SK-N-SH treated with all-trans-retinoic acid at 6 μM for 48 hours (cell line): ENCODE measurements around the gene EIF2A.
"Not testable (repeated sequence)": the region's sequence is repeated elsewhere in the genome, so short reads cannot be mapped to it uniquely, and the experiment has no call there.

Experiments
- ATAC-seq: fragments of 200-7000 bp; cut with Tn5 transposase; 3 replicates; pipeline ENCODE4 v1.9.1; 2020; ENCODE audit warnings: mild to moderate bottlenecking, moderate library complexity
- ARNTL ChIP-seq: fragments of 450-650 bp; formaldehyde crosslinking; IDR thresholded peaks from 2 replicates; pipeline ENCODE4 v1.5.0; 2020; ENCODE audit warnings: low read depth, mild to moderate bottlenecking, moderate library complexity, borderline replicate concordance
- BACH2 ChIP-seq: fragments of 250-450 bp; sonication (Bioruptor Pico); IDR thresholded peaks from 2 replicates; pipeline ENCODE4 v1.9.0; 2021; ENCODE audit warnings: mild to moderate bottlenecking, borderline replicate concordance
- CSDC2 ChIP-seq: fragments of 250-450 bp; sonication (Bioruptor Pico); IDR thresholded peaks from 2 replicates; pipeline ENCODE4 v1.5.0; 2020; ENCODE audit warnings: mild to moderate bottlenecking, moderate library complexity
- ESRRG ChIP-seq: fragments of 250-450 bp; sonication (Bioruptor Pico); IDR thresholded peaks from 2 replicates; pipeline ENCODE4 v1.6.1; 2021; ENCODE audit warnings: mild to moderate bottlenecking
- GLIS3 ChIP-seq: fragments of 250-450 bp; sonication (Bioruptor Pico); IDR thresholded peaks from 2 replicates; pipeline ENCODE4 v1.5.0; 2020; ENCODE audit warnings: mild to moderate bottlenecking, moderate library complexity
- OSR1 ChIP-seq: fragments of 250-450 bp; sonication (Bioruptor Pico); IDR thresholded peaks from 2 replicates; pipeline ENCODE4 v1.8.0; 2022; ENCODE audit warnings: moderate library complexity, mild to moderate bottlenecking, inconsistent platforms
- POU6F1 ChIP-seq: fragments of 250-450 bp; sonication (Bioruptor Pico); IDR thresholded peaks from 2 replicates; pipeline ENCODE4 v1.8.0; 2021; ENCODE audit warnings: low read depth, mild to moderate bottlenecking, moderate library complexity, borderline replicate concordance
- PPARA ChIP-seq: fragments of 250-450 bp; sonication (Bioruptor Pico); IDR thresholded peaks from 2 replicates; pipeline ENCODE4 v1.5.0; 2020; ENCODE audit warnings: mild to moderate bottlenecking, borderline replicate concordance
- RARB ChIP-seq: fragments of 250-450 bp; sonication (Bioruptor Pico); IDR thresholded peaks from 2 replicates; pipeline ENCODE4 v1.8.0; 2021; ENCODE audit warnings: mild to moderate bottlenecking, moderate library complexity
- SNAI2 ChIP-seq: fragments of 250-450 bp; sonication (Bioruptor Pico); IDR thresholded peaks from 2 replicates; pipeline ENCODE4 v1.5.0; 2020; ENCODE audit warnings: mild to moderate bottlenecking, moderate library complexity
- TCF4 ChIP-seq: fragments of 250-450 bp; sonication (Bioruptor Pico); IDR thresholded peaks from 2 replicates; pipeline ENCODE4 v1.8.0; 2021; ENCODE audit warnings: mild to moderate bottlenecking, moderate library complexity, borderline replicate concordance
- TOX ChIP-seq: fragments of 250-450 bp; sonication (Bioruptor Pico); IDR thresholded peaks from 2 replicates; pipeline ENCODE4 v1.8.0; 2021; ENCODE audit warnings: mild to moderate bottlenecking, moderate library complexity, borderline replicate concordance
- TSHZ2 ChIP-seq: fragments of 250-450 bp; sonication (Bioruptor Pico); IDR thresholded peaks from 2 replicates; pipeline ENCODE4 v1.5.0; 2020; ENCODE audit warnings: mild to moderate bottlenecking, moderate library complexity
- ZC3H10 ChIP-seq: fragments of 250-450 bp; sonication (Bioruptor Pico); IDR thresholded peaks from 2 replicates; pipeline ENCODE4 v1.5.1; 2021; ENCODE audit warnings: mild to moderate bottlenecking, moderate library complexity
- ZFP3 ChIP-seq: fragments of 250-450 bp; sonication (Bioruptor Pico); IDR thresholded peaks from 2 replicates; pipeline ENCODE4 v1.5.0; 2020; ENCODE audit warnings: mild to moderate bottlenecking, moderate library complexity
- ZFP30 ChIP-seq: fragments of 450-650 bp; formaldehyde crosslinking; IDR thresholded peaks from 2 replicates; pipeline ENCODE4 v1.5.0; 2022; ENCODE audit warnings: mild to moderate bottlenecking, moderate library complexity
- ZNF565 ChIP-seq: fragments of 450-650 bp; formaldehyde crosslinking; conservative IDR thresholded peaks from 2 replicates; pipeline ENCODE4 v1.5.0; 2020; ENCODE audit warnings: low read depth, mild to moderate bottlenecking, moderate library complexity
- ZNF70 ChIP-seq: fragments of 450-650 bp; formaldehyde crosslinking; IDR thresholded peaks from 2 replicates; pipeline ENCODE4 v1.5.0; 2020; ENCODE audit warnings: mild to moderate bottlenecking, moderate library complexity
- TF ChIP-seq, protein P1 (sequence below): fragments of 250-450 bp; sonication (Bioruptor Pico); IDR thresholded peaks from 2 replicates; pipeline ENCODE4 v1.5.1; 2020; ENCODE audit warnings: low read depth, mild to moderate bottlenecking, moderate library complexity
- TF ChIP-seq, protein P2 (sequence below): fragments of 250-450 bp; sonication (Bioruptor Pico); IDR thresholded peaks from 2 replicates; pipeline ENCODE4 v1.8.0; 2020; ENCODE audit warnings: mild to moderate bottlenecking, moderate library complexity, borderline replicate concordance

EIF2A gene

DNA sequence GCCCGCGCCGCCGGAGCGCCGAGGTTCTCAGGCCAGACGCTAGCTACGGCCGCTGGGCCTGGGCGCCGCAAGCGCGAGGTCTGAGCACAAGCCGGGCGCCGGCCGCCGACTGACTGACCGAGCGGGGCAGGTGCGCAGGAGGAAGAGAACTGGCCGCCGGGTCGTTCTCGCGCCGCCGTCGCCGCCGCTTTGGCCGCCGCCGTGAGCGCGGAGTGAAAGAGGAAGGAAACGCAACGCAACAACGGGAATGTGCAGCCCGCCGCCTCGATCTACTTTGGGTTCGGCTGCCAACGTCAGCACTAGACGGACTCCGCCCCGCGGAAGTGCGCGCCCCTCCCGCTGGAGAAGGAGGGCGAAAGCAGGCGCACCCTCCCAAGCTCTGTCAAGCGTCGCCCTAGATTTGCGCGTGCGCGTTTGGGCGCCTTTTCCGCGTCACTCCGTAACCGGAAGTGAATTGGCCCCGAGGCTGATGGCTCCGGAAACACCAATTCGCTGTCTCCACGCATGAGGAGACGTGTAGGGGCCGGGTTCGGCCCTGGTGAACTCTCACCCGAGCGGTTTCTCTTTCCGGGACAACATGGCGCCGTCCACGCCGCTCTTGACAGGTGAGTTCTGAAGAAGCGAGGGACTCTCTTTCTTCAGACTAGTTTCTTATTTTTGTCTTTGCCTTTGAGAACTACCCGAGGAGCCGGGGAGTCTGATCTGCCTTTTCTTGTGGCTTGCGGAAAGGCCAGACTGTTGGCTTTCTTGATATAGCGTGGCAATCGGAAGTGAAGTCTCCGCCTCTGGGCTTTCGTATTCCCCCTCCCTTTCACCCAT lies at the start of gene EIF2A, which contains the start of gene SERP1:
Gene EIF2A, plus strand, starts transcription at position 562 of the 819 bp plus-strand sequence. Its CDS starts 16 bp downstream, at position 578.
Gene SERP1, minus strand, starts transcription at position 271 of the 819 bp plus-strand sequence. CDS start 361 bp downstream, outside the sequence.
- peak; percentile 96 for ATAC-seq
- no peak for TF ChIP-seq RARB (CRISPR knock-in tag)
- TF ChIP-seq BACH2, result no peak
- TF ChIP-seq ZNF565 (CRISPR knock-in tag), result no peak
- TF ChIP-seq, all 23 proteins: peak for 0

GRCh38 chr3:150497956-150498355 lies 48.6 kb upstream of the EIF2A start:
- peak; percentile 72 for ATAC-seq
- no peak for TF ChIP-seq RARB (CRISPR knock-in tag)
- TF ChIP-seq ZC3H10 (CRISPR knock-in tag), result no peak
- no peak for TF ChIP-seq ZFP30
- no peak for TF ChIP-seq POU6F1 (CRISPR knock-in tag)
- no peak for TF ChIP-seq OSR1
- no peak for TF ChIP-seq CSDC2 (CRISPR knock-in tag)
- TF ChIP-seq ESRRG (CRISPR knock-in tag), result no peak
- no peak for TF ChIP-seq GLIS3
- TF ChIP-seq ZFP3 (CRISPR knock-in tag), result no peak
- TF ChIP-seq TSHZ2 (CRISPR knock-in tag), result no peak
- TF ChIP-seq PPARA (CRISPR knock-in tag), result no peak
- no peak for TF ChIP-seq ARNTL (CRISPR knock-in tag)

- ATAC-seq, result not testable (repeated sequence)
Measured at GRCh38 chr3:150500960-150501359, 45.6 kb upstream of the EIF2A start.

DNA sequence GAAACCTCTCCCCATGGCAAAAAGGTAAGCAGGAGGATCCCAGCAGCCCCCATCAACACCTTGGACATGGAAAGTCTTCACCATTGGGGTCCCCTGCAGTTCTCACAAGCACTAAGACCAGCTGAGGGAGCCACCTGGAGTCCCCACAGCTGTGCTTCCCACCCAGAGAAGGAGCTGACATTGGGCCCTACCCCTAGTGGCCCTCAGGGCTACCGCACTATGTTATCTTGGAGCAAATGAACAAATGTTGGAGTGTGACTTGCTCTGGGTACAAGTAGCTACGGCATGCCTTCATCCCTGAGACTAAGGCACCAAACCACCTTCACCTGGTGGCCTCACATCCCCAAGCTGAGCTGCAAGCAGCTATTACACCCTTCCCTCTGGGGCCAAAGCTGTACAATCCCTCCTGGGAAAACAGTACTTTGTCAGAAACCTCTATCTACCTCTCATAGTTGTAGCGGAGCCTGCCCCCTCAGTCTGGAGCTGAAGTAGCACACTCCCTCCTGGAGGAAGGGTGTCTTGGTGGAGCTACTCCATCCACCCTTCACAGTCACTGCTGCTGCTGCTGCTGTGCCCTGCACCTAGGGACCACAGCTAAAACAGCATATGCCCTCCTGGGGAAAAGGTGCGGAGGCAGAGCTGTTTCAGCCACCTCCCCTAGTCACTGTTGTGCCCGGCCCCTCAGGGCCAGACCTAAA lies 43.0 kb upstream of the EIF2A start:
- TF ChIP-seq ZNF70 (CRISPR knock-in tag) (no peak), ZFP30 (no peak)

DNA sequence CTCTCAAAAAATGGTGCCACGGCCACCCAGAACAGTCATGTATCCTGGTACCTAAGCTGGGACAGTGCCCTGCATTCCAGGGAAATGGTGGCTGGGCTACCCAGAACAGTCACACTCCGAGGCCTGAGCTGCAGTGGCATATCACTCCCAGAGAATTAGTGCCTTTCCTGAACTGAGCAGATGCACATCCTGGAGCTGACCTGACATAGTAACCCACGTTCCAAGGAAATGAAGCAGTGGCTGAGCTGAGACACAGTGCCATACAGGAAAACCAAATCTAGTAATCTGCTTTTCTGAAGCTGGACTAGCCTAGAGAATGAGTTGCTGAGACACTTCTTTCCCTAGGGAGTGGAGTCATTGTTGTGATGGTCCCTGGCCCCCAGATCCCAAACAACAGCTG lies 42.1 kb upstream of the EIF2A start:
- no peak for ATAC-seq
- no peak for TF ChIP-seq TCF4
- no peak for TF ChIP-seq ESRRG (CRISPR knock-in tag)
- TF ChIP-seq RARB (CRISPR knock-in tag), result no peak
- no peak for TF ChIP-seq BACH2
- no peak for TF ChIP-seq ARNTL (CRISPR knock-in tag)
- TF ChIP-seq OSR1, result no peak

More for the DNA sequence above, 43.0 kb upstream of the EIF2A start:
- no peak for ATAC-seq

DNA sequence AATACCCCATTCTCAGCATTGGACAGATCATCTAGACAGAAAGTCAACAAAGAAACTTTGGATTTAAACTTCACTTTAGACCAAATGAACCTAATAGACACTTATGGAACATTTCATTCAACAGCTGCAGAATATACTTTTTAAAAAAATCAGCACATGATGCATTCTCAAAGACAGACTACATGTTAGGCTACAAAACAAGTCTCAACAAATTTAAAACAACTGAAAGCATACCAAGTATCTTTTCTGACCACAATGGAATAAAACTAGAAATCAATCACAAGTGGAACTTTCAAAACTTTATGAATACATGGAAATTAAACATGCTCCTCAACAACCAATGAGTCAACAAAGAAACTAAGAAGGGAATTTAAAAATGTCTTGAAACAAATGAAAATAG lies 38.2 kb upstream of the EIF2A start:
- TF ChIP-seq ZFP30 (no peak), PPARA (CRISPR knock-in tag) (no peak), ARNTL (CRISPR knock-in tag) (no peak)
- TF ChIP-seq, all 23 proteins: peak for 0
- ATAC-seq, result no peak

- no peak for ATAC-seq
- TF ChIP-seq ZFP3 (CRISPR knock-in tag) (no peak), GLIS3 (no peak), PPARA (CRISPR knock-in tag) (no peak), OSR1 (no peak), BACH2 (no peak), TOX (CRISPR knock-in tag) (no peak), CSDC2 (CRISPR knock-in tag) (no peak), ZNF565 (CRISPR knock-in tag) (no peak), SNAI2 (no peak), ESRRG (CRISPR knock-in tag) (no peak), RARB (CRISPR knock-in tag) (no peak)
- TF ChIP-seq, protein P1, sequence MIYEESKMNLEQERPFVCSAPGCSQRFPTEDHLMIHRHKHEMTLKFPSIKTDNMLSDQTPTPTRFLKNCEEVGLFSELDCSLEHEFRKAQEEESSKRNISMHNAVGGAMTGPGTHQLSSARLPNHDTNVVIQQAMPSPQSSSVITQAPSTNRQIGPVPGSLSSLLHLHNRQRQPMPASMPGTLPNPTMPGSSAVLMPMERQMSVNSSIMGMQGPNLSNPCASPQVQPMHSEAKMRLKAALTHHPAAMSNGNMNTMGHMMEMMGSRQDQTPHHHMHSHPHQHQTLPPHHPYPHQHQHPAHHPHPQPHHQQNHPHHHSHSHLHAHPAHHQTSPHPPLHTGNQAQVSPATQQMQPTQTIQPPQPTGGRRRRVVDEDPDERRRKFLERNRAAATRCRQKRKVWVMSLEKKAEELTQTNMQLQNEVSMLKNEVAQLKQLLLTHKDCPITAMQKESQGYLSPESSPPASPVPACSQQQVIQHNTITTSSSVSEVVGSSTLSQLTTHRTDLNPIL (CRISPR knock-in tag), result no peak
- TF ChIP-seq, protein P2, sequence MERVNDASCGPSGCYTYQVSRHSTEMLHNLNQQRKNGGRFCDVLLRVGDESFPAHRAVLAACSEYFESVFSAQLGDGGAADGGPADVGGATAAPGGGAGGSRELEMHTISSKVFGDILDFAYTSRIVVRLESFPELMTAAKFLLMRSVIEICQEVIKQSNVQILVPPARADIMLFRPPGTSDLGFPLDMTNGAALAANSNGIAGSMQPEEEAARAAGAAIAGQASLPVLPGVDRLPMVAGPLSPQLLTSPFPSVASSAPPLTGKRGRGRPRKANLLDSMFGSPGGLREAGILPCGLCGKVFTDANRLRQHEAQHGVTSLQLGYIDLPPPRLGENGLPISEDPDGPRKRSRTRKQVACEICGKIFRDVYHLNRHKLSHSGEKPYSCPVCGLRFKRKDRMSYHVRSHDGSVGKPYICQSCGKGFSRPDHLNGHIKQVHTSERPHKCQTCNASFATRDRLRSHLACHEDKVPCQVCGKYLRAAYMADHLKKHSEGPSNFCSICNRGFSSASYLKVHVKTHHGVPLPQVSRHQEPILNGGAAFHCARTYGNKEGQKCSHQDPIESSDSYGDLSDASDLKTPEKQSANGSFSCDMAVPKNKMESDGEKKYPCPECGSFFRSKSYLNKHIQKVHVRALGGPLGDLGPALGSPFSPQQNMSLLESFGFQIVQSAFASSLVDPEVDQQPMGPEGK (CRISPR knock-in tag), result no peak
Measured at GRCh38 chr3:150509780-150510179, 36.8 kb upstream of the EIF2A start.
